H1 (cell line): ENCODE data around the gene UBE3A. TPM values are rescaled to one million over a fixed set of nuclear protein-coding genes. Genes with fewer than 3 reads are reported as not detected.

ENCODE experiments used
- CTCF ChIA-PET: fragments of 300-600 bp; sonication (Branson Sonifier 250); formaldehyde crosslinking; loops from one replicate; lab custom pipeline; 2021; ENCODE audit not compliant: partially characterized antibody; lab: Charles Lee
- POLR2A ChIA-PET: fragments of 300-600 bp; sonication (Branson Sonifier 250); formaldehyde crosslinking; loops from one replicate; lab custom pipeline; 2021; ENCODE audit warnings: inconsistent platforms; ENCODE audit not compliant: partially characterized antibody; lab: Charles Lee
- DNase-seq, 2 experiments: peaks; one replicate each; pipeline versions ENCODE4 v3.0.0 to v3.0.0-alpha.2; 2010 to 2022; ENCODE audit warnings: low spot score in 2 of 2, low read depth in 1 of 2, mixed read lengths in 1 of 2
- FAIRE-seq: peaks from 2 replicates; lab custom pipeline; 2011; peaks lifted over from hg19 to GRCh38; lab: Jason Lieb, UNC
- H2AFZ ChIP-seq: 2 replicates; pipeline ENCODE4 v1.8.1; 2012; ENCODE audit warnings: low read length, inconsistent platforms
- H2AK5ac ChIP-seq: 2 replicates; pipeline ENCODE4 v1.6.1; 2013; ENCODE audit warnings: low read depth, low read length
- H2BK120ac ChIP-seq: replicated peaks from 2 replicates; pipeline ENCODE3; 2013; ENCODE audit warnings: low read depth, low read length, inconsistent platforms
- H2BK12ac ChIP-seq: 2 replicates; pipeline ENCODE4 v1.6.1; 2013; ENCODE audit warnings: low read depth, low read length
- H2BK15ac ChIP-seq: 2 replicates; pipeline ENCODE4 v1.6.1; 2013; ENCODE audit warnings: low read length
- H2BK20ac ChIP-seq: 2 replicates; pipeline ENCODE4 v1.6.1; 2013; ENCODE audit warnings: low read length
- H2BK5ac ChIP-seq: 2 replicates; pipeline ENCODE4 v1.6.1; 2013; ENCODE audit warnings: low read depth, low read length
- H3K14ac ChIP-seq: 2 replicates; pipeline ENCODE4 v1.6.1; 2013; ENCODE audit warnings: inconsistent platforms; ENCODE audit not compliant: insufficient read length
- H3K18ac ChIP-seq: 2 replicates; pipeline ENCODE4 v1.6.1; 2013; ENCODE audit warnings: low read length; ENCODE audit errors: extremely low read depth
- H3K23ac ChIP-seq: 2 replicates; pipeline ENCODE4 v1.6.1; 2013; ENCODE audit warnings: inconsistent platforms; ENCODE audit not compliant: insufficient read length
- H3K23me2 ChIP-seq: 2 replicates; pipeline ENCODE4 v1.6.1; 2013; ENCODE audit warnings: low read depth, low read length
- H3K27ac ChIP-seq: 2 replicates; pipeline ENCODE4 v1.6.1; 2011; ENCODE audit warnings: low read depth, low read length, inconsistent platforms
- H3K27me3 ChIP-seq, 4 experiments: replicated peaks in 1 of 4; 1 replicate in 1 of 4; 2 replicates in 3 of 4; pipeline versions ENCODE4 v1.6.1 to v1.8.1; 2011 to 2013; ENCODE audit warnings: low read length in 3 of 4, mild to moderate bottlenecking in 3 of 4, inconsistent platforms in 2 of 4, mixed read lengths in 2 of 4, moderate library complexity in 1 of 4; ENCODE audit not compliant: control insufficient read depth in 3 of 4, insufficient read depth in 3 of 4; ENCODE audit errors: extremely low read depth in 1 of 4
- H3K36me3 ChIP-seq, 4 experiments: 2 replicates each; pipeline versions ENCODE4 v1.6.1 to v1.8.1; 2011 to 2013; ENCODE audit warnings: mild to moderate bottlenecking in 4 of 4, low read length in 3 of 4, moderate library complexity in 2 of 4, control low read depth in 1 of 4, inconsistent platforms in 1 of 4; ENCODE audit not compliant: insufficient read depth in 4 of 4, control insufficient read depth in 2 of 4
- H3K4ac ChIP-seq: replicated peaks from 2 replicates; pipeline ENCODE3; 2013; ENCODE audit warnings: low read length, low read depth, mixed read lengths, inconsistent platforms; ENCODE audit not compliant: insufficient read length
- H3K4me1 ChIP-seq, 4 experiments: replicated peaks in 1 of 4; 1 replicate in 1 of 4; 2 replicates in 3 of 4; pipeline versions ENCODE4 v1.6.1 to v1.8.1; 2011 to 2013; ENCODE audit warnings: low read length in 3 of 4, inconsistent platforms in 2 of 4, mixed read lengths in 1 of 4; ENCODE audit not compliant: insufficient read depth in 4 of 4, control insufficient read depth in 3 of 4
- H3K4me2 ChIP-seq, 2 experiments: 2 replicates each; pipeline versions ENCODE4 v1.6.1 to v1.8.1; 2011 to 2013; ENCODE audit warnings: low read depth in 2 of 2, low read length in 2 of 2, control low read depth in 1 of 2, inconsistent platforms in 1 of 2, mild to moderate bottlenecking in 1 of 2; ENCODE audit not compliant: insufficient read depth in 1 of 2
- H3K4me3 ChIP-seq, 4 experiments: fragments of 200-600, 300-600 bp in 1 of 4; sonication (generic), shearing (Covaris generic), sonication (Bioruptor Twin) in 1 of 4; 2 replicates each; pipeline versions ENCODE4 v1.5.1 to v1.8.1; 2011 to 2016; ENCODE audit warnings: low read length in 4 of 4, low read depth in 3 of 4, control low read depth in 2 of 4, inconsistent platforms in 2 of 4, mild to moderate bottlenecking in 2 of 4, mixed read lengths in 1 of 4, moderate library complexity in 1 of 4; ENCODE audit not compliant: insufficient read depth in 2 of 4; ENCODE audit errors: extremely low read depth in 1 of 4
- H3K56ac ChIP-seq: replicated peaks from 2 replicates; pipeline ENCODE3; 2013; ENCODE audit warnings: low read depth, mild to moderate bottlenecking, mixed read lengths, low read length, inconsistent platforms; ENCODE audit not compliant: insufficient read length
- H3K79me1 ChIP-seq: 2 replicates; pipeline ENCODE4 v1.6.1; 2013; ENCODE audit warnings: low read depth, low read length, control low read depth
- H3K79me2 ChIP-seq, 2 experiments: 2 replicates each; pipeline versions ENCODE4 v1.6.1 to v1.8.1; 2012 to 2013; ENCODE audit warnings: low read length in 2 of 2, mild to moderate bottlenecking in 2 of 2, inconsistent platforms in 1 of 2; ENCODE audit not compliant: insufficient read depth in 2 of 2, control insufficient read depth in 1 of 2
- H3K9ac ChIP-seq, 4 experiments: replicated peaks in 1 of 4; 1 replicate in 1 of 4; 2 replicates in 3 of 4; pipeline versions ENCODE4 v1.6.1 to v1.8.1; 2011 to 2013; ENCODE audit warnings: low read depth in 3 of 4, low read length in 3 of 4, control low read depth in 2 of 4, mild to moderate bottlenecking in 2 of 4, moderate library complexity in 2 of 4, inconsistent platforms in 1 of 4; ENCODE audit errors: extremely low read depth in 1 of 4
- H3K9me3 ChIP-seq, 2 experiments: 2 replicates each; pipeline versions ENCODE4 v1.6.1 to v1.8.1; 2012 to 2013; ENCODE audit warnings: mild to moderate bottlenecking in 2 of 2, moderate library complexity in 2 of 2, control low read depth in 1 of 2, inconsistent platforms in 1 of 2, low read depth in 1 of 2, low read length in 1 of 2, mixed read lengths in 1 of 2; ENCODE audit not compliant: insufficient read depth in 2 of 2
- H4K20me1 ChIP-seq, 2 experiments: replicated peaks in 1 of 2; 2 replicates each; pipeline versions ENCODE3 to v1.8.1; 2011 to 2013; ENCODE audit warnings: inconsistent platforms in 2 of 2, low read length in 2 of 2, mild to moderate bottlenecking in 1 of 2; ENCODE audit not compliant: insufficient read depth in 2 of 2, control insufficient read depth in 1 of 2
- H4K5ac ChIP-seq: 2 replicates; pipeline ENCODE4 v1.6.1; 2013; ENCODE audit warnings: low read length, low read depth, mixed read lengths, inconsistent platforms; ENCODE audit not compliant: insufficient read length
- H4K8ac ChIP-seq: 2 replicates; pipeline ENCODE4 v1.8.0; 2013; ENCODE audit warnings: mild to moderate bottlenecking, moderate library complexity, low read length, inconsistent platforms; ENCODE audit not compliant: insufficient read depth; ENCODE audit errors: extremely low read depth
- H4K91ac ChIP-seq: replicated peaks from 2 replicates; pipeline ENCODE3; 2013; ENCODE audit warnings: low read length, mixed read lengths, inconsistent platforms; ENCODE audit not compliant: insufficient read length
- ASH2L ChIP-seq: fragments of 200-600, 300-600 bp; sonication (generic); IDR thresholded peaks from one replicate; pipeline ENCODE4 v1.7.1; 2017; ENCODE audit warnings: low read length
- CREB1 ChIP-seq: IDR thresholded peaks from 2 replicates; pipeline ENCODE4 v1.6.1; 2012; ENCODE audit warnings: inconsistent platforms
- E2F6 ChIP-seq: IDR thresholded peaks from 2 replicates; pipeline ENCODE4 v1.6.1; 2012; ENCODE audit warnings: inconsistent platforms
- NRF1 ChIP-seq: IDR thresholded peaks from 2 replicates; pipeline ENCODE4 v1.6.1; 2011; ENCODE audit warnings: mild to moderate bottlenecking, low read depth, low read length, improper control_type of control experiment
- PHF8 ChIP-seq: fragments of 200-600 bp; sonication (generic); conservative IDR thresholded peaks from 2 replicates; pipeline ENCODE4 v1.7.1; 2012; ENCODE audit warnings: low read depth, mild to moderate bottlenecking, inconsistent platforms, low read length, moderate library complexity
- RAD21 ChIP-seq, 2 experiments: IDR thresholded peaks in 1 of 2; conservative IDR thresholded peaks in 1 of 2; 2 replicates each; pipeline ENCODE4 v1.6.1; 2011; ENCODE audit warnings: low read depth in 2 of 2, low read length in 2 of 2, improper control_type of control experiment in 1 of 2, inconsistent platforms in 1 of 2, mild to moderate bottlenecking in 1 of 2, moderate library complexity in 1 of 2
- RFX5 ChIP-seq: IDR thresholded peaks from 2 replicates; pipeline ENCODE4 v1.6.1; 2011; ENCODE audit warnings: low read depth, low read length, improper control_type of control experiment, borderline replicate concordance
- SIX5 ChIP-seq: IDR thresholded peaks from 2 replicates; pipeline ENCODE4 v1.6.1; 2011; ENCODE audit warnings: mild to moderate bottlenecking, low read depth, low read length
- TAF1 ChIP-seq: IDR thresholded peaks from 2 replicates; pipeline ENCODE4 v1.6.1; 2011; ENCODE audit warnings: mild to moderate bottlenecking, low read depth, low read length
- TAF7 ChIP-seq: optimal IDR thresholded peaks from 2 replicates; pipeline ENCODE3; 2011; ENCODE audit warnings: low read depth, mild to moderate bottlenecking, inconsistent platforms, low read length, moderate library complexity, borderline replicate concordance
- TBP ChIP-seq: IDR thresholded peaks from 2 replicates; pipeline ENCODE4 v1.6.1; 2011; ENCODE audit warnings: low read depth, low read length, improper control_type of control experiment
- TEAD4 ChIP-seq: IDR thresholded peaks from 2 replicates; pipeline ENCODE4 v1.6.1; 2012; ENCODE audit warnings: low read depth, low read length, inconsistent platforms, mixed read lengths
- YY1 ChIP-seq: IDR thresholded peaks from 2 replicates; pipeline ENCODE4 v1.6.1; 2011; ENCODE audit warnings: low read depth, mild to moderate bottlenecking, low read length
- ZNF274 ChIP-seq: IDR thresholded peaks from 2 replicates; pipeline ENCODE4 v1.7.0; 2012; ENCODE audit warnings: low read length, borderline replicate concordance; ENCODE audit errors: extremely low read depth
- WGBS, 2 experiments: shearing (Covaris generic) in 1 of 2; methylation state at CpG; one replicate each; pipeline versions ENCODE4 v1.1.6 to v1.1.7; 2013 to 2015; ENCODE audit warnings: low lambda C conversion rate in 2 of 2, mixed read lengths in 2 of 2, inconsistent platforms in 1 of 2, low coverage in 1 of 2, missing lambda C conversion rate in 1 of 2; ENCODE audit not compliant: insufficient replicate concordance in 2 of 2, insufficient coverage in 1 of 2, insufficient read length in 1 of 2; ENCODE audit errors: extremely low coverage in 1 of 2, missing lambda C conversion rate in 1 of 2; 5-methylcytosine and 5-hydroxymethylcytosine counted together
- polyA plus RNA-seq, 7 experiments: library from polyadenylated mRNA; depleted of rRNA in 3 of 7; stranded (reverse) in 5 of 7; unstranded in 2 of 7; fragments of >200 nt in 5 of 7; fragments of 200-250 nt in 2 of 7; gene quantifications; 1 replicate in 5 of 7; 2 replicates in 1 of 7; 4 replicates in 1 of 7; pipeline versions ENCODE4 v1.2.1 to v1.2.3, GENCODE V29; 2011 to 2013; ENCODE audit warnings: missing spikeins in 2 of 7, mixed read lengths in 2 of 7
- total RNA-seq: library from RNA; stranded (reverse); fragmentation: NEBNext Ultra II Directional; extraction: Animal tissue kit (Norgen Biotek cat#: 25700); gene quantifications from 2 replicates; pipeline ENCODE4 v1.2.1, GENCODE V29; 2021

The UBE3A gene
- total and polyA plus RNA-seq, 2 of the 8 experiments (the other 6 are each of a cell fraction or from before 2014, with no cell fraction given) = 13.8 to 110 TPM

GRCh38 chr15:25325187-25325586, 113.6 kb downstream of the UBE3A start:
- H3K9ac ChIP-seq = no peak overlapping the region
- H4K5ac ChIP-seq = no peak overlapping the region
- no peak overlapping the region for H2BK15ac ChIP-seq
- no peak overlapping the region for H4K91ac ChIP-seq
- no peak overlapping the region for H4K8ac ChIP-seq
- H3K18ac ChIP-seq = no peak overlapping the region
- no peak overlapping the region for H3K23ac ChIP-seq
- no peak overlapping the region for H3K27ac ChIP-seq
- H3K23me2 ChIP-seq = no peaks in the 10 kb centered on the region
- H3K9me3 ChIP-seq = no peaks in the 10 kb centered on the region; a peak in 1 of 4 replicates
- ChIA-PET POLR2A (no interaction called here), CTCF (no interaction called here)
- no peak for FAIRE-seq
- H2AK5ac ChIP-seq = no peak overlapping the region
- H3K14ac ChIP-seq = no peak overlapping the region
- H3K79me1 ChIP-seq = no peaks in the 10 kb centered on the region
- no peaks in the 10 kb centered on the region for H3K27me3 ChIP-seq
- DNase-seq = no peak
- 81% methylated on average over 1 of the region's 1 CpG; no CpG with 5 or more reads in 1 of the 2 experiments for WGBS, 2 experiments
- no peak overlapping the region for H3K4ac ChIP-seq
- no peaks in the 10 kb centered on the region for H3K36me3 ChIP-seq
- no peak overlapping the region for H2BK12ac ChIP-seq
- H3K79me2 ChIP-seq = no peaks in the 10 kb centered on the region
- no peak overlapping the region for H2BK20ac ChIP-seq
- peaks cover 0 to 2% of the 10 kb centered on the region in 2 experiments for H4K20me1 ChIP-seq
- peaks cover 0 to 2% (median 0%) of the 10 kb centered on the region in 4 experiments; a peak in 4 of 7 replicates for H3K4me1 ChIP-seq
- H3K4me2 ChIP-seq = no peak overlapping the region
- H2AFZ ChIP-seq = no peak overlapping the region
- H3K4me3 ChIP-seq = no peak overlapping the region
- H3K56ac ChIP-seq = no peak overlapping the region
- TF ChIP-seq PHF8 (no peak), RAD21 (IDR thresholded peaks at IDR 0.05 in 1 of 2, conservative IDR thresholded peaks at IDR 0.05 in 1 of 2; ENCODE audit: low read depth in 2 of 2, low read length in 2 of 2) (no peak), TAF1 (no peak), ASH2L (no peak), TEAD4 (no peak), TBP (no peak), NRF1 (no peak), ZNF274 (no peak), TAF7 (no peak), CREB1 (no peak), E2F6 (no peak), RFX5 (no peak), SIX5 (no peak), YY1 (no peak)
- no peak overlapping the region for H2BK120ac ChIP-seq
- no peak overlapping the region for H2BK5ac ChIP-seq
